ENCODE data around the gene CCT6B. TPM values are rescaled to one million over a fixed set of nuclear protein-coding genes. Genes with fewer than 3 reads are reported as not detected.

CCT6B gene
- total RNA-seq = 10 to 100 TPM; 46.8 to 56.5 TPM
- 226 TPM for polyA plus RNA-seq (ENCODE audit: insufficient read depth, low read depth, low replicate concordance)
- long read RNA-seq, donor 1, partial matches to known transcripts = 16 of 16 reads
- long read RNA-seq, donor 1, other reads (novel, unspliced or antisense) = 0 of 16 reads
- long read RNA-seq, donor 2 = 0 reads

DNA sequence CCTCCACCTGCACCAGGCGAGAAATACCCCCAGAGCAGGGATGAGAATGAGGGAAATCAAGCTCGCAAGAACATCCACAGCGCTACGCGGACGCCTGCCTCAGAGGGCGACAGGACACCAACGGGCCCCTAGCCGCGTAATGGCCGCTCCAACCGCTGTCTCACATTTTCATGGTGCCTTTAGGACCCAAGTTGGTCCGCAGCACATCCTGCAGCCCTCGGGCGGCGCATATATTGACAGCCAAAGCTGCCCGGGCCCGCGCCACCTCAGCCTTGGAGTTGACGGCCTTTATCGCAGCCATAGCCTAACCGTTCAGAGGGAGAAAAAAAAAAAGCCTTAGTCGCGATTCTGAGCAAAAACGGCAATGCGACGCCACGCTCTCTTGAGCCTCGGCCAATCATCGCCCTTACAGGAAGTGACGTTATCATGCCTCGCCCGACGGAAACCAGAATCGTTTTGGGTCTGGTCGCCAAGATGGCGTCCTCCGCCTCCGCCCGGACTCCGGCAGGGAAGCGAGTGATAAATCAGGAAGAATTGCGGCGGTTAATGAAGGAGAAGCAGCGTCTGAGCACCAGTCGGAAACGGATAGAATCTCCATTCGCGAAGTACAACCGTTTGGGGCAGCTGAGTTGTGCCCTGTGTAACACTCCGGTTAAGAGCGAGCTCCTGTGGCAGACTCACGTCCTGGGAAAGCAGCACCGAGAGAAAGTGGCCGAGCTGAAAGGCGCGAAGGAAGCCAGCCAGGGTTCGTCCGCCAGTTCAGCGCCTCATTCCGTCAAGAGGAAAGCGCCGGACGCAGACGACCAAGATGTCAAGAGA lies at the start of gene CCT6B, which contains the start of gene ZNF830:
TSS of gene CCT6B (minus strand) at position 368 of the 819 bp plus-strand sequence. CDS start at position 301, 67 bp downstream.
TSS of gene ZNF830 (plus strand) at position 448 of the 819 bp plus-strand sequence. CDS start at position 475, 27 bp downstream.
- Histone ChIP-seq H3K9me3 (no peaks in the 10 kb centered on the region), H3K4me3 (peak within 1 kb of the TSS; percentile 95 to 98), H3K36me3 (ENCODE audit: low read depth, missing control alignments) (no peaks in the 10 kb centered on the region), H3K4me1 (peaks cover 16% of the 10 kb centered on the region), H3K27ac (peak within 1 kb of the TSS; percentile 96 to 97), H3K27me3 (no peaks in the 10 kb centered on the region)
- 0 to 1% methylated on average over 45 to 65 of the region's 65 CpGs for whole genome bisulfite sequencing, 2 donors
- DNase-seq = peak; percentile 97
- intact Hi-C loops (cut with DNase I; ENCODE audit: low total_unique reads) = no loop called here
- TF ChIP-seq CTCF (IDR thresholded peaks at IDR 0.05) (peak in 1 of 3 experiments; percentile 8), POLR2A (IDR thresholded peaks at IDR 0.05) (no peak)

DNA sequence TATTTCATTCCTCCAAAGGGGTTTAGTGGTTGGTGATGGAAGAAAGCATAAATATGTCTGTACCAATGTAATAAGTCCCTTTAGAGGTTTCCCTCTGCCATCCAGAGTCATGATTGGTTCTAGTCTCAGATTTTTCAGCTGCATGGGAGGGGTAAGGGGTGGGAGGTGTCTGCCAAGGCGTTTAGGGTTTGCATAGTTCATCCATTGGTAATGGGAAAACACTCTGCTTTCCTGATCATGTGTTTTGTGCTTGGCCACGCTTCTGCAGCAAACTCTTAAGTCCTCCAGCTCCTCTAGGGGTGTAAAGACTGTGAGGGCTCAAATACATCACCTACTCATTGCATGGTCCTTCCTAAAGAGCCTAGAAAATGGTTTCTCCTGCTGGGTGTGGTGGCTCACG lies 48.8 kb upstream of the CCT6B start:
- Histone ChIP-seq H3K4me1 (peaks cover 6% of the 10 kb centered on the region), H3K4me3 (peak overlapping the region in 1 of 2 donors; percentile 6), H3K36me3 (ENCODE audit: low read depth, missing control alignments) (no peaks in the 10 kb centered on the region), H3K27me3 (no peaks in the 10 kb centered on the region), H3K27ac (no peak overlapping the region), H3K9me3 (no peaks in the 10 kb centered on the region)
- intact Hi-C loops (cut with DNase I; ENCODE audit: low total_unique reads) = no loop called here
- no peak for DNase-seq
- no peak for TF ChIP-seq POLR2A (IDR thresholded peaks at IDR 0.05)
- TF ChIP-seq CTCF (IDR thresholded peaks at IDR 0.05) = no peak
- 80 to 91% methylated on average over 3 of the region's 3 CpGs for WGBS, 2 donors

DNA sequence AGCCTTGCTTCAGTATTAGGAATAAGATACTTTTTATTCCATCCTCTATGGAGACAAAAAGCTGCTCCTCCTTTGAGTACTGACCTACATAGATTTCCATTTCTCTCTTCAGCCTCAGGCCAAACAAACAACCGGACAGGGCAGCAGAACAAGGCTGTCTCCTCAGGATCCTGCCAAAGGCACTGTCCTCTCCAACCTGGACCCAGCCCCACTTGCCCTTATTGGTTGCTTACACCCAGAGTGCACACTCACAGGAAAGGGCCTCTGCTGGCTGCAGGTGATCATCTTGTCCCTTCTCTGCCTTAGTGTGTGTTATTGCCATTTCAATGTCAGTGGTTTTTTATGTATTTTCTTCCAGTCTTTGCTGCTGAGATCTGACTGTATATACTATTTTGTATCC lies 45.7 kb upstream of the CCT6B start:
- no peaks in the 10 kb centered on the region for H3K27me3 ChIP-seq
- H3K4me1 ChIP-seq = peaks cover 20% of the 10 kb centered on the region
- peak overlapping the region in 1 of 2 donors; percentile 68 for H3K27ac ChIP-seq
- 21 to 62% methylated on average over 1 of the region's 1 CpG for WGBS, 2 donors
- intact Hi-C loops (cut with DNase I; ENCODE audit: low total_unique reads) = no loop called here
- peak; percentile 32 for DNase-seq
- H3K9me3 ChIP-seq = no peaks in the 10 kb centered on the region
- no peak overlapping the region for H3K4me3 ChIP-seq
- H3K36me3 ChIP-seq (ENCODE audit: low read depth, missing control alignments) = no peaks in the 10 kb centered on the region
- TF ChIP-seq CTCF (IDR thresholded peaks at IDR 0.05) (no peak), POLR2A (IDR thresholded peaks at IDR 0.05) (no peak)

DNA sequence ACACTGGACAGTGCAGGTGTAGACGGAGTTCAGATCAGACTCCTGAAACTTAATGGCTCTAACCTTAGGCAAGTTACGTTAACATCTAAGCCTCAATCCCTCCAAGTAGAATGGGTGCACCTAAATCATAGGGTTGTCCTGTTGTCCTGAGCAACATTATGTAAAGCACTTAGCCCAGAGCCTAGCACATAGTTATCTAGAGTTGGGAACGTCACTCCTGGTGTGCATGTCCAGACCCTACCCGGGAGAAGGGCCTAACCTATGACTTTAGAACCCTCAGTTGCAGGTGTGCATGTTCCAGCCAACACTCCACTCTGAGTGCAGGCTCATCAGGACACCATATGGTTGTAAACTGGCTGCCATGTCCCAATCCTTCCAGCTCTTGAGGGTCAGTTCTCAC lies 45.1 kb upstream of the CCT6B start:
- TF ChIP-seq POLR2A (IDR thresholded peaks at IDR 0.05) = no peak
- TF ChIP-seq CTCF (IDR thresholded peaks at IDR 0.05) = no peak
- Histone ChIP-seq H3K36me3 (ENCODE audit: low read depth, missing control alignments) (no peaks in the 10 kb centered on the region), H3K27me3 (no peaks in the 10 kb centered on the region), H3K4me1 (peaks cover 20% of the 10 kb centered on the region), H3K27ac (no peak overlapping the region), H3K9me3 (no peaks in the 10 kb centered on the region), H3K4me3 (no peak overlapping the region)
- DNase-seq = no peak
- WGBS, 2 donors = 77 to 91% methylated on average over 2 to 4 of the region's 4 CpGs
- intact Hi-C loops (cut with DNase I; ENCODE audit: low total_unique reads) = no loop called here

All from testis (tissue), 5 donors.